ENCODE measurements around the gene C16orf54.
"Not testable (repeated sequence)": the region's sequence is repeated elsewhere in the genome, so short reads cannot be mapped to it uniquely, and the experiment has no call there.

C16orf54 gene

DNA sequence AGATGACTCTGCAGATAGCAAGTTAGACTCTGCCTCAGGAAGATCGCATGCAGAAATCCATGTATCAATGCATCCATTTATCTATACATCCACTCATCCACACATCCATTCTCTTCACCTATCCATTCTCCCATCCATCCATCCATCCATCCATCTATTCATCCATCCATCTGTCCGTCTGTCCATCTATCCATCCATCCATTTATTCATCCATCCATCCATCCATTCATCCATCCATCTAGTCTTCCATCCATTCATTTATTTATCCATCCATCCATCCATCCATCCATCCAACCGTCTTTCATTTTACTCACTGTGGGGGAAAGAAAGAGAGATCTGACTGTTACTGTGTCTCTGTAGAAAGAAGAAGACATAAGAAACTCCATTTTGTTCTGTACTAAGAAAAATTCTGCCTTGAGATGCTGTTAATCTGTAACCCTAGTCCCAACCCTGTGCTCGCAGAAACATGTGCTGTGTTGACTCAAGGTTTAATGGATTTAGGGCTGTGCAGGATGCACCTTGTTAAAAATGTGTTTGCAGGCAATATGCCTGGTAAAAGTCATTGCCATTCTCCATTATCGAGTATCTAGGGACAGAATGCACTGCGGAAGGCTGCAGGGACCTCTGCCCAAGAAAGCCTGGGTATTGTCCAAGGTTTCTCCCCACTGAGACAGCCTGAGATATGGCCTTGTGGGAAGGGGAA is 5.7 kb downstream of the C16orf54 start:
- DNase-seq (ENCODE audit: low read depth), result not testable (repeated sequence)

DNA sequence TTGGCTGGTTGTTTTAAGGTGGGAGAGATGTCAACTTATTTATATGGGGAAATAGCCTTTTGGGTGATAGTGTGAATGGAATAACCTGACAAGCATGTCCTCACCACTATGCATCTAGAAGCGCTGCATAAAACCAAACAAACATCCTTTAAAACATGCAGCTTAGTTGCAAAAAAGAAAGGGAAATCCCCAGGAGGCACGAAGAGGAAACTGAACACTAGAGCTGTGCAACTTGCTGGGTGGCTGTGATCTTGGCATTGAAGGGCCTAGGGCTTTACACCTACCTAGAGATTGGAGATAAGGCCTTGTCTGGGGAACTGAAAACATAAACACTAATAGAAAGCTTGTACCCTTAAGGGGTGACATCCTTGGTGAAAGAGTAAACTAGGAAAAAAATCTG is 7.3 kb downstream of the C16orf54 start:
- no peak for DNase-seq (ENCODE audit: low read depth)

DNA sequence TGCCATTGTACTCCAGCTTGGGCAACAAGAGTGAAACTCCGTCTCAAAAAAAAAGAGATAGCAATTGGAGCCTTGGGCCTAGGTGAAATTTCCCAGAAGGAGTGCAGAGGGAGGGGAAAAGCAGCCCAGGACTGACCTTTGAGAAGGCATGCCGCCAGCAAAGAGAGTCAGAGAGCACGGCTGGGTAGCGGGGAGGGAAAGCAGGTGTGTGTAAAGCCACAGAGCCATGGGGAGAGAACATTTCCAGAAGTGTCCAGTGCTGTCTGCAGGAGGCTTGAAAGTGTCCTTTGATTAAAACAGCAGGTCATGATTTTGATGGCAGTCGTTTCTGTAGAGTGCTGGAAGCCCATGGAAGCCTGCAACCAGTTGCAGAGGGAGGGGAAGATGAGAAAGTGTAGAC is 8.1 kb downstream of the C16orf54 start:
- no peak for DNase-seq (ENCODE audit: low read depth)

DNA sequence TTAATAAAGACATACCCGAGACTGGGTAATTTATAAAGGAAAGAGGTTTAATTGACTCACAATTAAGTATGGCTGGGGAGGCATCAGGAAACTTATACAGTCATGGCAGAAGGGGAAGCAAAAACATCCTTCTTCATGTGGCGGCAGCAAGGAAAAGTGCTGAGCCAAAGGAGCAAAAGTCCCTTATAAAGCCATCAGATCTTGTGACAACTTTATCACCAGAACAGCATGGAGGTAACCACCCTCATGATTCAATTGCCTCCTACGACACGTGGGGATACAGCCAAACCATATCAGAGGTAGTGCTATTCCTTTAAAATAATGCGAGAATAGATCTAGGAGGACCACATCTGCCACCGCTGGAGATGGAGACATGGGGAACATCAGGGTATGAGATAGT is 9.0 kb downstream of the C16orf54 start:
- no peak for DNase-seq (ENCODE audit: low read depth)

- no peak for DNase-seq (ENCODE audit: low read depth)
Measured at GRCh38 chr16:29736112-29736511, 9.7 kb downstream of the C16orf54 start.

DNA sequence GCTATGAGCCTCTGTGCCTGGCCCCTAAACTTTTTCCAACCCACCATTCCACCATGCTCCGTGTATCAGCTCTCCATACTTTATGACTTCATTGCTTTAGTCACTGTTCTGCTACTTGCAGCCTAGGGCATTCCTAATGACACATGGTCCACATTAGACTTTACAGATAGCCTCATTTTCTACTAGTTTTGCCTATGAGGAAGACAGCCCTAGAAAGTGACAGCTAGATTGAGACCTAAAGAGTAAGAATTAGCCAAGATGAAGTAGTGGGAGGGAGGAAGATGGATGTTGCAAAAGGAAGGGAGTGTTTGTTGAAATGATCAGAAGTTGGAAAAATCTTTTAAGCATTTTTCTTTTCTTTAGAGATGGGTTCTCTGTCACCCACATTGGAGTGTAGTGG is 11.0 kb downstream of the C16orf54 start:
- DNase-seq (ENCODE audit: low read depth), result no peak

GRCh38 chr16:29731768-29732601 is 13.8 kb downstream of the C16orf54 start:
- not testable (repeated sequence) for DNase-seq (ENCODE audit: low read depth)

- no peak for DNase-seq (ENCODE audit: low read depth)
Measured at GRCh38 chr16:29730649-29731048, 15.1 kb downstream of the C16orf54 start.

- no peak for DNase-seq (ENCODE audit: low read depth)
Measured at GRCh38 chr16:29729116-29729521, 16.7 kb downstream of the C16orf54 start.

- no peak for DNase-seq (ENCODE audit: low read depth)
Measured at GRCh38 chr16:29727452-29727851, 18.3 kb downstream of the C16orf54 start.

GRCh38 chr16:29726845-29727377 is 18.9 kb downstream of the C16orf54 start:
- no peak for DNase-seq (ENCODE audit: low read depth)

DNA sequence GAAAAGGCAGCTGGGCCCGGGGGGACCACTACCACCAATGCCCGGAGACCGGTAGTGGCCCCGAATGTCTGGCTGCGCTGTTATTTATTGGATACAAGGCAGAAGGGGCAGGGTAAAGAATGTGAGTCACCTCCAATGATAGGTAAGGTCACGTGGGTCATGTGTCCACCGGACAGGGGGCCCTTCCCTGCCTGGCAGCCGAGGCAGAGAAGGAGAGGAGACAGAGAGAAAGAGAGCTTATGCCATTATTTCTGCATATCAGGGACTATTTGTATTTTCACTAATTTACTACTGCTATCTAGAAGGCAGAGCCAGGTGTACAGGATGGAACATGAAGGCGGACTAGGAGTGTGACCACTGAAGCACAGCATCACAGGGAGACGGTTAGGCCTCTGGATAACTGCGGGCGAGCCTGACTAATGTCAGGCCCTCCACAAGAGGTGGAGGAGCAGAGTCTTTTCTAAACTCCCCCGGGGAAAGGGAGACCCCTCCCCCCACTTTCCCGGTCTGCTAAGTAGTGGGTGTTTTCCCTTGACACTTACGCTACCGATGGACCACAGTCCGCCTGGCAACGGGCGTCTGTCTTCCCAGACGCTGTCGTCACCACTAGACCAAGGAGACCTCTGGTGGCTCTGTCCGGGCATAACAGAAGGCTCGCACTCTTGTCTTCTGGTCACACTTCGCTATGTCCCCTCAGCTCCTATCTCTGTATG is 24.5 kb downstream of the C16orf54 start:
- peak; percentile 56 for DNase-seq (ENCODE audit: low read depth)

GRCh38 chr16:29720703-29721102 is 25.1 kb downstream of the C16orf54 start:
- DNase-seq (ENCODE audit: low read depth), result no peak

- DNase-seq (ENCODE audit: low read depth), result no peak
Measured at GRCh38 chr16:29719063-29719462, 26.7 kb downstream of the C16orf54 start.

GRCh38 chr16:29717113-29717512 is 28.7 kb downstream of the C16orf54 start:
- DNase-seq (ENCODE audit: low read depth), result no peak

DNA sequence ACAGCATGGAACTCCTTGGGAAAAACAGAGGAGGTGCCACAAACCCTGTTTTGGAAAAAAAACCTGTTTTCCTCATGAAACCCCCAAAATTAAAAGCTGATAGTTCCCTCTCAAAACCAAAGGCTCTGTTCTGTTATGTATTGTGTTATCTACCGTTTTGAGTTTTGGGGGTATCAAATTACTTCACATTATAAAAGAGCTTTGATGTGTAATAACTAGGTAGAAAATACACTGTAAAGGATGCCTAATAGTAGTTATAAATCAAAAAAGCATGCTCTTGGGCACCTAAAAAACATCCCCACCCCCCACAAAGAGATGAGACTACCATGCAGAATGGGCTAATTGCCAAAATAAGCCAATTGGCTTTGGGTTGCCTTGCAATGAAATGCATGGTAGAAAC is 30.8 kb downstream of the C16orf54 start:
- DNase-seq (ENCODE audit: low read depth), result no peak

GRCh38 chr16:29714396-29714795 is 31.4 kb downstream of the C16orf54 start:
- DNase-seq (ENCODE audit: low read depth), result no peak

- DNase-seq (ENCODE audit: low read depth), result no peak
Measured at GRCh38 chr16:29712809-29713208, 33.0 kb downstream of the C16orf54 start.

DNA sequence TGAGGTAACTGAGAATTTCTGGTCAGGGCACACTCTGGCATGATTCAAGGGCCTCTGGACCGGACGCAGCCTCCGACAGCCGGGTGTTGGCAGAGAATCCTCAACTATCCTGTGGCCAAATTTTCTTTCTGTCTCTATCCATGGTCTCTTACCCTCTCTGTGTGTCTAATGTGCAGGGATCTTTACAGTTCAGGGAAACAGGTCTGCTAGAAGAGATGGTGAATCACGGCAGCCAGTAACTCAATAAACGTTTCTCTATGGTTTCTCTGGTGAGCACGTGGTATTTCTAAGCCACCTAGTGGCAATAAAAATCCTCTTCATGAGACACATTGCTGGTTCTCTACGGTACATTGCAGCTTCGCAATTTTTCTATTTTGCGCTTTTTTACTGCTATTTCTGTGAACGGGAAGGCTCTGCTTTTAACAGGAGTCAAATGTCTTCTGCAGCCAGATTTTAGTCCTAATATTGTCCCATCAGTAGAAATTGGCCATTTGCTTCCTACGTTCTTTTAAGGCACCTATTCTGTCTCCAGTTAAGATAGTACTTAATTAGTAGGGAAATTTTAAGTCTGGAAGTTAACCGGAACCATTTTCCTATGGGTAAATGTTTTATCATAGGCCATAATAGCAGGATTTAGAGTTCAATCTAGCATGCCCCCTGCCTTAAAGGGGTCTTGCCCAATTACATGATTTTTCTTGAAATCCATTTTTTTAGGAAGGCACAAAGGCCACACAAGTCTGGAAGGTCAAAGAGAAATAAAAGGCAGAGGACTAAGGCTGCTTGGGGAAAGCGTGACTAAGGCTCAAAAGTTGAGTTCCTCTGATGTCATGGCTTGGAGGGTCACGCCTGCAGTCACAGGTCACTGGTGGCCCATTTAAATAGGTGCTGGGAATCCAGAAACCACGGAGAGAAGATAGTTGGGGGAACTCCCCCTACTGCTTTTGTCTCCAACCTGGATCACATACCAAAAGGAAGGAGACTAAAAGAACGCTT is 35.3 kb downstream of the C16orf54 start:
- DNase-seq (ENCODE audit: low read depth), result no peak

GRCh38 chr16:29709657-29710056 is 36.1 kb downstream of the C16orf54 start:
- DNase-seq (ENCODE audit: low read depth), result not testable (repeated sequence)

DNA sequence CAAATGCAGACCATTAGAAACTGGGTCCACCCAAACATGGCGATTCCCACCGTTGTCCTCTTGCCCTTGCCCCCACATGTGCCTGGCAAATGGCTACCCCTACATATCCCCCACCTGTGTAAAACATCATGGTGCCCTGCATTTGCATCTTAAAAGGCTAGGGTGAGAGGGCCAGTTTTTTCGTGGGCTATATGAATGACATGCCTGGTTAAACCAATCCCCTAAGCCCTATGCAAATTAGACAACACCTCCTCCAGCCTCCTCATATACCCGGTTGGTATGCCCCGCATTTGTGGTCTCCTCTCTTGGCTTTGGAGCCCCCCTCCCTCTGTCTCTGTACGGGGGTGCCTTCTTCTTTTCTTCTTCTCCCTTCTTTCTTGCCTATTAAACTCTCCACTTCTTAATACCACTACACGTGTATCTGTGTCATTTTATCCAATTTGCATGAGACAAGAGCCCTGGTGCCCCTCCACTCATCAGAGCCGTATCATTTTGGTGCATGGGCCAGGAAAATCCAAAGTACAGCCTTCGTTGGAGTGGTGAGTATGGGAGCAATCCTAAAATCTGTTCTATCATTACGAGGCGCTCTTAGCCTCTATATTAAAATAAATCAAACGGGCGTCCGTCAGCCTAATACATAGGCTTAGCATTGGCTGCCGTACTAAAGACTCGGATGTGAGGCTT is 36.7 kb downstream of the C16orf54 start:
- DNase-seq (ENCODE audit: low read depth), result no peak

Data from CMK (cell line).